H9 (cell line): ENCODE data around the gene OR14I1. TPM values are rescaled to one million over a fixed set of nuclear protein-coding genes. Genes with fewer than 3 reads are reported as not detected.

Experiments
- DNase-seq: peaks from one replicate; pipeline ENCODE4 v3.0.0-alpha.2; 2017
- H2AFZ ChIP-seq: one replicate; pipeline ENCODE4 v1.6.1; 2013; ENCODE audit warnings: mild to moderate bottlenecking, low read length, control low read depth, moderate library complexity
- H2AK5ac ChIP-seq: 2 replicates; pipeline ENCODE4 v1.6.1; 2013; ENCODE audit warnings: low read length, control low read depth, mixed read lengths; ENCODE audit not compliant: insufficient read length
- H2BK120ac ChIP-seq: one replicate; pipeline ENCODE4 v1.6.1; 2013; ENCODE audit warnings: low read depth, mild to moderate bottlenecking, low read length, control low read depth, inconsistent platforms; ENCODE audit not compliant: poor library complexity, severe bottlenecking
- H2BK12ac ChIP-seq: 2 replicates; pipeline ENCODE4 v1.6.1; 2013; ENCODE audit warnings: low read length, control low read depth, mixed read lengths, low read depth; ENCODE audit not compliant: insufficient read length
- H2BK15ac ChIP-seq: 2 replicates; pipeline ENCODE4 v1.6.1; 2013; ENCODE audit warnings: low read depth, low read length, control low read depth
- H2BK20ac ChIP-seq: one replicate; pipeline ENCODE4 v1.6.1; 2013; ENCODE audit warnings: low read depth, mild to moderate bottlenecking, low read length, control low read depth, inconsistent platforms; ENCODE audit not compliant: poor library complexity, severe bottlenecking
- H2BK5ac ChIP-seq: 2 replicates; pipeline ENCODE4 v1.6.1; 2013; ENCODE audit warnings: low read length, control low read depth, mixed read lengths; ENCODE audit not compliant: insufficient read length
- H3K14ac ChIP-seq: 2 replicates; pipeline ENCODE4 v1.6.1; 2013; ENCODE audit warnings: low read length, control low read depth; ENCODE audit not compliant: insufficient read depth
- H3K18ac ChIP-seq: 2 replicates; pipeline ENCODE4 v1.6.1; 2013; ENCODE audit warnings: low read depth, mild to moderate bottlenecking, mixed read lengths, low read length, control low read depth; ENCODE audit not compliant: insufficient read length
- H3K23ac ChIP-seq: 2 replicates; pipeline ENCODE4 v1.6.1; 2013; ENCODE audit warnings: low read length, control low read depth, mixed read lengths, low read depth; ENCODE audit not compliant: insufficient read length
- H3K23me2 ChIP-seq: 2 replicates; pipeline ENCODE4 v1.6.1; 2013; ENCODE audit warnings: low read depth, mild to moderate bottlenecking, mixed read lengths, low read length, control low read depth; ENCODE audit not compliant: insufficient read length, poor library complexity, severe bottlenecking
- H3K27ac ChIP-seq: 2 replicates; pipeline ENCODE4 v1.5.1; 2013; ENCODE audit warnings: low read length, control low read depth, mixed read lengths, low read depth; ENCODE audit not compliant: insufficient read length
- H3K27me3 ChIP-seq: 2 replicates; pipeline ENCODE4 v1.6.1; 2013; ENCODE audit warnings: low read length, control low read depth, inconsistent platforms; ENCODE audit not compliant: insufficient read depth
- H3K4ac ChIP-seq: 2 replicates; pipeline ENCODE4 v1.6.1; 2013; ENCODE audit warnings: low read depth, mild to moderate bottlenecking, control low read depth, inconsistent platforms, low read length, moderate library complexity
- H3K4me1 ChIP-seq: 2 replicates; pipeline ENCODE4 v1.6.1; 2013; ENCODE audit warnings: low read length, control low read depth, inconsistent platforms; ENCODE audit not compliant: insufficient read depth
- H3K4me2 ChIP-seq: 2 replicates; pipeline ENCODE4 v1.6.1; 2013; ENCODE audit warnings: low read length, control low read depth, mixed read lengths; ENCODE audit not compliant: insufficient read length, insufficient read depth
- H3K56ac ChIP-seq: 2 replicates; pipeline ENCODE4 v1.6.1; 2013; ENCODE audit warnings: low read depth, mild to moderate bottlenecking, mixed read lengths, low read length, control low read depth; ENCODE audit not compliant: insufficient read length
- H3K79me1 ChIP-seq: 2 replicates; pipeline ENCODE4 v1.6.1; 2013; ENCODE audit warnings: low read depth, mild to moderate bottlenecking, moderate library complexity, low read length, control low read depth, inconsistent platforms; ENCODE audit not compliant: insufficient read depth, poor library complexity, severe bottlenecking
- H3K79me2 ChIP-seq: 2 replicates; pipeline ENCODE4 v1.6.1; 2013; ENCODE audit warnings: low read length, control low read depth, inconsistent platforms; ENCODE audit not compliant: insufficient read depth
- H3K9ac ChIP-seq: 2 replicates; pipeline ENCODE4 v1.6.1; 2013; ENCODE audit warnings: low read length, control low read depth, mixed read lengths; ENCODE audit not compliant: insufficient read length; ENCODE audit errors: extremely low read depth
- H3K9me3 ChIP-seq: one replicate; pipeline ENCODE4 v1.6.1; 2013; ENCODE audit warnings: low read depth, low read length, inconsistent platforms; ENCODE audit not compliant: control insufficient read depth
- H3T11ph ChIP-seq: one replicate; pipeline ENCODE4 v1.6.1; 2013; ENCODE audit warnings: mild to moderate bottlenecking, low read length, control low read depth, inconsistent platforms
- H4K20me1 ChIP-seq: one replicate; pipeline ENCODE4 v1.6.1; 2013; ENCODE audit not compliant: control insufficient read depth, insufficient read length, insufficient read depth
- H4K5ac ChIP-seq: 2 replicates; pipeline ENCODE4 v1.6.1; 2013; ENCODE audit warnings: low read depth, mild to moderate bottlenecking, mixed read lengths, low read length, control low read depth; ENCODE audit not compliant: insufficient read length
- H4K8ac ChIP-seq: replicated peaks from 2 replicates; pipeline ENCODE4 v1.6.1; 2013; ENCODE audit warnings: low read length, control low read depth, mixed read lengths, low read depth; ENCODE audit not compliant: insufficient read length
- H4K91ac ChIP-seq: 2 replicates; pipeline ENCODE4 v1.6.1; 2013; ENCODE audit warnings: low read depth, mild to moderate bottlenecking, moderate library complexity, mixed read lengths, low read length, control low read depth; ENCODE audit not compliant: insufficient read length
- H3K27ac Mint-ChIP-seq, 3 experiments: 2 replicates in 2 of 3; 3 replicates in 1 of 3; pipeline ENCODE4 v1.8.0; 2020 to 2021; ENCODE audit warnings: mixed read lengths in 3 of 3, mild to moderate bottlenecking in 1 of 3, moderate library complexity in 1 of 3
- H3K27me3 Mint-ChIP-seq: 2 replicates; pipeline ENCODE4 v1.8.0; 2021; ENCODE audit warnings: low read depth, mild to moderate bottlenecking, moderate library complexity, mixed read lengths
- H3K36me3 Mint-ChIP-seq, 3 experiments: 2 replicates in 2 of 3; 3 replicates in 1 of 3; pipeline ENCODE4 v1.8.0; 2020 to 2021; ENCODE audit warnings: low read depth in 3 of 3, mixed read lengths in 3 of 3; ENCODE audit not compliant: insufficient read depth in 1 of 3
- H3K4me1 Mint-ChIP-seq, 2 experiments: 2 replicates each; pipeline ENCODE4 v1.8.0; 2020; ENCODE audit warnings: mixed read lengths in 2 of 2
- H3K4me3 Mint-ChIP-seq, 2 experiments: 2 replicates in 1 of 2; 3 replicates in 1 of 2; pipeline ENCODE4 v1.8.0; 2020 to 2021; ENCODE audit warnings: mild to moderate bottlenecking in 2 of 2, mixed read lengths in 2 of 2, moderate library complexity in 1 of 2
- H3K9me3 Mint-ChIP-seq, 2 experiments: 2 replicates in 1 of 2; 3 replicates in 1 of 2; pipeline ENCODE4 v1.8.0; 2020; ENCODE audit warnings: mild to moderate bottlenecking in 2 of 2, mixed read lengths in 2 of 2, moderate library complexity in 1 of 2
- CTCF ChIP-seq: fragments of 200-600 bp; sonication (generic); conservative IDR thresholded peaks from 3 replicates; pipeline ENCODE4 v1.8.0; 2021; ENCODE audit warnings: antibody characterized with exemption, mild to moderate bottlenecking
- WGBS: extraction: QIAGEN DNeasy Blood & Tissue Kit; methylation state at CpG from one replicate; pipeline ENCODE4 v1.1.7; 2013; ENCODE audit warnings: missing lambda C conversion rate, low lambda C conversion rate, mixed read lengths; ENCODE audit not compliant: insufficient read length; ENCODE audit errors: extremely low coverage; 5-methylcytosine and 5-hydroxymethylcytosine counted together
- total RNA-seq: library from RNA; stranded (reverse); gene quantifications from 2 replicates; pipeline ENCODE4 v1.2.1, GENCODE V29; 2021

Gene OR14I1
- total RNA-seq, 1 experiment from 2014 or later = not detected

- H2BK12ac ChIP-seq = no peak overlapping the region
- H4K20me1 ChIP-seq = no peaks in the 10 kb centered on the region
- no peak overlapping the region for H2AK5ac ChIP-seq
- no peak overlapping the region for H3K27ac ChIP-seq
- H2BK20ac ChIP-seq = no peak overlapping the region
- H3K79me2 ChIP-seq = no peaks in the 10 kb centered on the region
- H2BK15ac ChIP-seq = no peak overlapping the region
- H3K79me1 ChIP-seq = no peaks in the 10 kb centered on the region
- H3K27me3 Mint-ChIP-seq = no peaks in the 10 kb centered on the region
- no peak overlapping the region for H2BK120ac ChIP-seq
- no peak overlapping the region for H2AFZ ChIP-seq
- no peak overlapping the region for H4K8ac ChIP-seq
- H3K27me3 ChIP-seq = no peaks in the 10 kb centered on the region
- H3K27ac Mint-ChIP-seq = no peak overlapping the region
- no peak overlapping the region for H3K4me2 ChIP-seq
- no peak overlapping the region for H3K56ac ChIP-seq
- H3K9me3 ChIP-seq = peaks cover 79% of the 10 kb centered on the region
- peaks cover 4 to 16% (median 6%) of the 10 kb centered on the region in 3 experiments; a peak in 5 of 7 replicates for H3K36me3 Mint-ChIP-seq
- H3K9me3 Mint-ChIP-seq = peaks cover 60 to 64% of the 10 kb centered on the region in 2 experiments
- H3K4me1 ChIP-seq = no peaks in the 10 kb centered on the region
- no peak overlapping the region for H2BK5ac ChIP-seq
- H3K23me2 ChIP-seq = no peaks in the 10 kb centered on the region
- DNase-seq = no peak
- H4K5ac ChIP-seq = no peak overlapping the region
- no peak overlapping the region for H3K18ac ChIP-seq
- H3K9ac ChIP-seq = no peak overlapping the region
- H3T11ph ChIP-seq = no peak overlapping the region
- no peak overlapping the region for H3K14ac ChIP-seq
- no peak overlapping the region for H3K23ac ChIP-seq
- no CpG with 5 or more reads among the region's 1 CpG for WGBS
- H3K4me1 Mint-ChIP-seq = no peaks in the 10 kb centered on the region
- H3K4me3 Mint-ChIP-seq = no peak overlapping the region
- no peak overlapping the region for H3K4ac ChIP-seq
- no peak for TF ChIP-seq CTCF
- no peak overlapping the region for H4K91ac ChIP-seq
Observed at GRCh38 chr1:248699099-248699498, 3.5 kb downstream of the OR14I1 start.
